ENCODE measurements around the gene NR3C1.

The NR3C1 gene

DNA sequence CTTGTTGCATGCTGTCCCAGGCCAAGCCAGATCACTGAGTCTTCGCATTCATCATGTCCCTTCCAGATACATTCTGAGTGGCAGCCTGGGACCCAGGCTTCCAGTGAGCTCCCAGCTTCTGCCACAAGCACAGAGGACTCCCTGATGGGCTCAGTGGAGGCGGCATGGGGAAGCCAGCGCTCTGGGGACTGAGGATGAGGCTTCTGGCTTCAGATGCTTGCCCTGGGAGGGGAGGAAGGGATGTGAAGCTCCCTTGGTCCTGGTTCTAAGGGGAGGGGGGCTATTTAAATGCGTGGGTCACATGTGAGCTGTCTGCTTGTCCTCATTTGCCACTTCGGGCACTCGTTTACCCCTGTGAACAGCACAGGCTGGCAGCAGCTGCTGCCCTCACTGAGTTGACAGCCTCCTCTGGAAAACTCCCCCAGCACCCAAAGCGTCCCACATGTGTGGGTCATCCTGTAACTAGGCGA, 174.0 kb downstream of the NR3C1 start:
- no peak for DNase-seq

DNA sequence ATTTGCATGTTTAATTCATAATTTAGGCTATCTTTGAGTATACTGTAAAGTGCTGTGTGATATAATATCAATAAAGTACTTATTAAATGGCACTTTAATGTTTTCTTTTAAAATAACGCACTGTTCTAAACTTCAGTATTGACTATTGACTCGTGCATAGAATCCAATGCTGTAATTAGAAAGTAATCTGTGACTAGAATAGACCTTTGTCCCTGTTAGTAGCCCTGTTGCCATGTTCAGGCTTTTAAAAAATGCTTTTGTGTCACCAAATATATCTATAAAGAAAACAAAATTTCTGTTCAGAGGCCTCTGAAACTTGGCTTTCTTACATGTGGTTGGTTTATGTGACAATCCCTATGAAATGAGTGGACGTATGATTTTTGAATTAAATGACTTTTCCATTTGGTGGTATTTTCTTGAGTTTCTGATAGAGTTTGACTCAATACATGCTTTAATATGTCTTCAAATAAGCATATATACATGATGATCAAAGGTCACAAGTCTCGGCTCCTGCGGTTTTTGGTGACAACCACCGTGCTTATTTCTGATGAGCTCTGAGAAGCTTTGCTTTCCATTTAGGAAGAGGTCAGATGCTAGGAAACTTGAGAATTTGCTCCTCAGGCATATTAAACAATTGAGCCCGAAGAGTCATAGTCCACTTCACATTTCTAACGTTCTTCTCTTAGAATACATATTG, 174.7 kb downstream of the NR3C1 start:
- DNase-seq = no peak
